T-helper 17 cell (primary cell): ENCODE results near the gene C13orf42. TPM values are rescaled to one million over a fixed set of nuclear protein-coding genes. Genes with fewer than 3 reads are reported as not detected.
A peak's percentile ranks its signal among the peaks of the same experiment; 100 is the strongest.

Source experiments
- ATAC-seq: fragments of 150-1000 bp; cut with Tn5 transposase; 2 replicates; pipeline ENCODE4 v1.10.0; 2021; ENCODE audit warnings: mild to moderate bottlenecking, moderate library complexity
- DNase-seq, 3 donors: peaks; one replicate each; pipeline versions ENCODE4 v3.0.0 to v3.0.0-alpha.2; 2020 to 2021
- H3K9me3 ChIP-seq: one replicate; pipeline ENCODE4 v1.7.0; 2013; ENCODE audit warnings: low read length, mild to moderate bottlenecking; ENCODE audit not compliant: control insufficient read depth, poor library complexity, severe bottlenecking
- H3K27ac Mint-ChIP-seq: one replicate; pipeline ENCODE4 v1.8.0; 2022; ENCODE audit warnings: mild to moderate bottlenecking, moderate library complexity, mixed read lengths
- H3K27me3 Mint-ChIP-seq: one replicate; pipeline ENCODE4 v1.8.0; 2022; ENCODE audit warnings: mixed read lengths
- H3K36me3 Mint-ChIP-seq: one replicate; pipeline ENCODE4 v1.8.0; 2022; ENCODE audit warnings: low read depth, mixed read lengths
- H3K4me1 Mint-ChIP-seq: one replicate; pipeline ENCODE4 v1.8.0; 2022; ENCODE audit warnings: mild to moderate bottlenecking, mixed read lengths
- H3K4me3 Mint-ChIP-seq: one replicate; pipeline ENCODE4 v1.8.0; 2022; ENCODE audit warnings: mild to moderate bottlenecking, moderate library complexity, mixed read lengths
- total RNA-seq, 4 donors: library from RNA in 2 of 4; stranded (reverse) in 2 of 4; gene quantifications; one replicate each; pipeline ENCODE4 v1.2.3 and lab custom pipeline; 2022 to 2026

The C13orf42 gene
- not detected for total RNA-seq
- 0 reads per million in 2 donors for total RNA-seq (lab: John Stamatoyannopoulos, UW)

- peaks cover 31% of the 10 kb centered on the region for H3K27me3 Mint-ChIP-seq
These were observed at the start of gene C13orf42 for GRCh38 chr13:51111174-51111573. C13orf42 (minus strand) TSS chr13:51111274; CDS start chr13:51111209, 65 bp downstream.

GRCh38 chr13:51158880-51159518, 47.9 kb upstream of the C13orf42 start:
- no peak for DNase-seq
- no peaks in the 10 kb centered on the region for H3K36me3 Mint-ChIP-seq
- ATAC-seq, result no peak
- no peak overlapping the region for H3K4me3 Mint-ChIP-seq
- peaks cover 52% of the 10 kb centered on the region for H3K27me3 Mint-ChIP-seq
- H3K27ac Mint-ChIP-seq, result no peak overlapping the region
- H3K4me1 Mint-ChIP-seq, result peaks cover 4% of the 10 kb centered on the region
- H3K9me3 ChIP-seq, result no peaks in the 10 kb centered on the region

More at GRCh38 chr13:51111174-51111573, at the start of gene C13orf42:
- Mint-ChIP-seq H3K27ac (no peak within 1 kb of the TSS), H3K4me1 (no peaks in the 10 kb centered on the region), H3K4me3 (no peak within 1 kb of the TSS), H3K36me3 (peaks cover 2% of the 10 kb centered on the region)
- no peaks in the 10 kb centered on the region for H3K9me3 ChIP-seq
- DNase-seq (no peak), ATAC-seq (no peak)

- Mint-ChIP-seq H3K27ac (no peak overlapping the region), H3K27me3 (peaks cover 52% of the 10 kb centered on the region), H3K4me3 (no peak overlapping the region), H3K4me1 (peaks cover 4% of the 10 kb centered on the region), H3K36me3 (no peaks in the 10 kb centered on the region)
- ATAC-seq, result no peak
- no peaks in the 10 kb centered on the region for H3K9me3 ChIP-seq
- DNase-seq, result no peak
These were observed 47.3 kb upstream of the C13orf42 start for GRCh38 chr13:51158365-51158764.

- DNase-seq, result no peak
- Mint-ChIP-seq H3K4me1 (peaks cover 2% of the 10 kb centered on the region), H3K36me3 (no peaks in the 10 kb centered on the region), H3K27me3 (peaks cover 48% of the 10 kb centered on the region), H3K27ac (no peak overlapping the region), H3K4me3 (no peak overlapping the region)
- no peaks in the 10 kb centered on the region for H3K9me3 ChIP-seq
- ATAC-seq, result no peak
These were observed 45.6 kb upstream of the C13orf42 start for GRCh38 chr13:51156648-51157047.

GRCh38 chr13:51155776-51156515, 44.9 kb upstream of the C13orf42 start:
- H3K36me3 Mint-ChIP-seq, result no peaks in the 10 kb centered on the region
- no peaks in the 10 kb centered on the region for H3K4me1 Mint-ChIP-seq
- peaks cover 51% of the 10 kb centered on the region for H3K27me3 Mint-ChIP-seq
- DNase-seq (no peak), ATAC-seq (no peak)
- no peaks in the 10 kb centered on the region for H3K9me3 ChIP-seq
- no peak overlapping the region for H3K27ac Mint-ChIP-seq
- H3K4me3 Mint-ChIP-seq, result no peak overlapping the region

- Mint-ChIP-seq H3K36me3 (no peaks in the 10 kb centered on the region), H3K27me3 (peaks cover 58% of the 10 kb centered on the region), H3K4me3 (no peak overlapping the region), H3K4me1 (no peaks in the 10 kb centered on the region), H3K27ac (no peak overlapping the region)
- ATAC-seq (no peak), DNase-seq (no peak)
- H3K9me3 ChIP-seq, result no peaks in the 10 kb centered on the region
These were observed 44.1 kb upstream of the C13orf42 start for GRCh38 chr13:51155161-51155560.

GRCh38 chr13:51154029-51154555, 43.0 kb upstream of the C13orf42 start:
- Mint-ChIP-seq H3K4me1 (no peaks in the 10 kb centered on the region), H3K27me3 (peaks cover 54% of the 10 kb centered on the region), H3K27ac (no peak overlapping the region), H3K4me3 (no peak overlapping the region), H3K36me3 (no peaks in the 10 kb centered on the region)
- no peaks in the 10 kb centered on the region for H3K9me3 ChIP-seq
- ATAC-seq (no peak), DNase-seq (no peak)

GRCh38 chr13:51153527-51153926, 42.5 kb upstream of the C13orf42 start:
- Mint-ChIP-seq H3K4me1 (no peaks in the 10 kb centered on the region), H3K27me3 (peaks cover 48% of the 10 kb centered on the region), H3K36me3 (no peaks in the 10 kb centered on the region), H3K4me3 (no peak overlapping the region), H3K27ac (no peak overlapping the region)
- ATAC-seq (no peak), DNase-seq (no peak)
- H3K9me3 ChIP-seq, result no peaks in the 10 kb centered on the region

- H3K27ac Mint-ChIP-seq, result no peak overlapping the region
- H3K36me3 Mint-ChIP-seq, result no peaks in the 10 kb centered on the region
- peaks cover 3% of the 10 kb centered on the region for H3K4me1 Mint-ChIP-seq
- no peaks in the 10 kb centered on the region for H3K9me3 ChIP-seq
- H3K27me3 Mint-ChIP-seq, result peaks cover 55% of the 10 kb centered on the region
- DNase-seq, result no peak
- no peak overlapping the region for H3K4me3 Mint-ChIP-seq
- ATAC-seq, result no peak
These were observed 41.6 kb upstream of the C13orf42 start for GRCh38 chr13:51152701-51153100.

- Mint-ChIP-seq H3K27ac (no peak overlapping the region), H3K36me3 (no peaks in the 10 kb centered on the region), H3K27me3 (peaks cover 66% of the 10 kb centered on the region), H3K4me3 (no peak overlapping the region), H3K4me1 (peaks cover 3% of the 10 kb centered on the region)
- ATAC-seq (no peak), DNase-seq (no peak)
- H3K9me3 ChIP-seq, result no peaks in the 10 kb centered on the region
These were observed 40.4 kb upstream of the C13orf42 start for GRCh38 chr13:51151463-51151862.

GRCh38 chr13:51148952-51149573, 38.0 kb upstream of the C13orf42 start:
- H3K27me3 Mint-ChIP-seq, result peaks cover 69% of the 10 kb centered on the region
- no peak for ATAC-seq
- no peak overlapping the region for H3K4me3 Mint-ChIP-seq
- no peaks in the 10 kb centered on the region for H3K36me3 Mint-ChIP-seq
- no peak overlapping the region for H3K27ac Mint-ChIP-seq
- no peak for DNase-seq
- H3K9me3 ChIP-seq, result peaks cover 2% of the 10 kb centered on the region
- peaks cover 3% of the 10 kb centered on the region for H3K4me1 Mint-ChIP-seq

GRCh38 chr13:51148223-51148951, 37.3 kb upstream of the C13orf42 start:
- H3K9me3 ChIP-seq, result peaks cover 2% of the 10 kb centered on the region
- H3K36me3 Mint-ChIP-seq, result no peaks in the 10 kb centered on the region
- peaks cover 3% of the 10 kb centered on the region for H3K4me1 Mint-ChIP-seq
- H3K27ac Mint-ChIP-seq, result no peak overlapping the region
- H3K4me3 Mint-ChIP-seq, result no peak overlapping the region
- ATAC-seq, result peak; percentile 44
- H3K27me3 Mint-ChIP-seq, result peaks cover 64% of the 10 kb centered on the region
- no peak for DNase-seq

GRCh38 chr13:51147732-51148131, 36.7 kb upstream of the C13orf42 start:
- Mint-ChIP-seq H3K36me3 (no peaks in the 10 kb centered on the region), H3K4me3 (no peak overlapping the region), H3K4me1 (peaks cover 3% of the 10 kb centered on the region), H3K27ac (no peak overlapping the region), H3K27me3 (peaks cover 57% of the 10 kb centered on the region)
- H3K9me3 ChIP-seq, result peaks cover 2% of the 10 kb centered on the region
- ATAC-seq, result no peak
- DNase-seq, result no peak
